Measurements from ENCODE around the gene ADGRG6. TPM values are rescaled to one million over a fixed set of nuclear protein-coding genes. Genes with fewer than 3 reads are reported as not detected.

ADGRG6 gene
- total and polyA plus RNA-seq, 2 donors (not counting 3 experiments of a cell fraction or from before 2014, with no cell fraction given) = 99.3 to 166 TPM

GRCh38 chr6:142485256-142485655, 183.4 kb downstream of the ADGRG6 start:
- no peak overlapping the region for H2AFZ ChIP-seq (ENCODE audit: low read depth, low read length)
- H3K36me3 ChIP-seq (ENCODE audit: control insufficient read depth in 2 of 2, extremely low read depth in 1 of 2, insufficient read depth in 2 of 2, low read length in 2 of 2) = no peaks in the 10 kb centered on the region
- FAIRE-seq = no peak
- H4K20me1 ChIP-seq (replicated peaks; ENCODE audit: control insufficient read depth, extremely low read depth, insufficient read depth, low read length) = no peaks in the 10 kb centered on the region
- TF ChIP-seq POLR2A (IDR thresholded peaks at IDR 0.05; ENCODE audit: low read depth, low read length) = no peak
- no peak for TF ChIP-seq CTCF (IDR thresholded peaks at IDR 0.05; ENCODE audit: extremely low read depth in 1 of 2, insufficient read depth in 1 of 2, low read depth in 1 of 2, low read length in 2 of 2)
- no peak for TF ChIP-seq MYC (IDR thresholded peaks at IDR 0.05; ENCODE audit: low read depth, low read length)
- TF ChIP-seq FOS (IDR thresholded peaks at IDR 0.05; ENCODE audit: borderline replicate concordance, insufficient read depth, low read length) = no peak
- TF ChIP-seq EZH2 (IDR thresholded peaks at IDR 0.05; ENCODE audit: borderline replicate concordance, low read depth, low read length, severe bottlenecking) = no peak
- no peak for TF ChIP-seq MAX (IDR thresholded peaks at IDR 0.05; ENCODE audit: insufficient read depth, insufficient read length)
- no peak for TF ChIP-seq POLR2AphosphoS5 (IDR thresholded peaks at IDR 0.05; ENCODE audit: insufficient read depth, low read depth, low read length)
- CTCF ChIA-PET = interaction anchor here (4.0 kb wide), 1 partner anchor 11 kb away, joined by 24 read pairs; no protein-coding TSS in a partner anchor
- intact Hi-C loops (cut with micrococcal nuclease) (no loop called here), dilution Hi-C loops (cut with MboI; ENCODE audit: extremely low pct_ligation_motif_present, low sequenced_read_pairs) (no loop called here)
- H3K27me3 ChIP-seq (ENCODE audit: control insufficient read depth in 2 of 2, insufficient read depth in 2 of 2, low read length in 2 of 2) = peaks cover 9 to 11% of the 10 kb centered on the region in 2 experiments
- H3K9me3 ChIP-seq (replicated peaks; ENCODE audit: control insufficient read depth, insufficient read depth, low read length) = no peaks in the 10 kb centered on the region
- H3K4me3 ChIP-seq (replicated peaks in 1 of 3; ENCODE audit: insufficient read depth in 1 of 3, low read depth in 1 of 3, low read length in 3 of 3) = no peak overlapping the region
- no peak for DNase-seq (ENCODE audit: low read depth, low spot score)
- H3K4me2 ChIP-seq (ENCODE audit: insufficient read depth, low read length) = no peak overlapping the region
- H3K9me1 ChIP-seq (replicated peaks; ENCODE audit: control insufficient read depth, extremely low read depth, insufficient read depth, low read length) = no peaks in the 10 kb centered on the region
- POLR2A ChIA-PET = no interaction called here
- H3K27ac ChIP-seq (ENCODE audit: insufficient read depth, low read depth, low read length) = no peak overlapping the region
- no peaks in the 10 kb centered on the region for H3K4me1 ChIP-seq (ENCODE audit: control insufficient read depth, extremely low read depth, insufficient read depth, low read length)
- no TSS peak for BruUV-seq (replicated peaks)
- no peak overlapping the region for H3K9ac ChIP-seq (replicated peaks; ENCODE audit: extremely low read depth, insufficient read depth, low read length)
- no peaks in the 10 kb centered on the region for H3K79me2 ChIP-seq (ENCODE audit: control insufficient read depth, insufficient read depth, low read length)

Measured in endothelial cell of umbilical vein (primary cell).